PC-3 (cell line): ENCODE data around the gene C12orf75. TPM values are rescaled to one million over a fixed set of nuclear protein-coding genes. Genes with fewer than 3 reads are reported as not detected.

Experiments used
- ATAC-seq: fragments of 200-7000 bp; cut with Tn5 transposase; 2 replicates; pipeline ENCODE4 v1.9.1; 2020; ENCODE audit warnings: mild to moderate bottlenecking, moderate library complexity
- BruUV-seq: library from RNA; stranded (reverse); fragments of 400-500 nt; replicated peaks from 2 replicates; lab custom pipeline; 2021; lab: Mats Ljungman, UMichigan
- CTCF ChIA-PET: fragments of 300-600 bp; sonication (Branson Sonifier 250); formaldehyde crosslinking; loops from one replicate; lab custom pipeline; 2022; ENCODE audit warnings: antibody characterized with exemption; lab: Charles Lee
- POLR2A ChIA-PET: fragments of 300-600 bp; sonication (Branson Sonifier 250); formaldehyde crosslinking; loops from one replicate; lab custom pipeline; 2022; ENCODE audit warnings: antibody characterized with exemption; ENCODE audit not compliant: unreplicated experiment; lab: Charles Lee
- DNase-seq: peaks from one replicate; pipeline ENCODE4 v3.0.0-alpha.2; 2015
- H2AFZ ChIP-seq: fragments of 300-600 bp; sonication (generic); 2 replicates; pipeline ENCODE4 v1.6.0; 2016; ENCODE audit warnings: antibody characterized with exemption, low read length
- H3F3A ChIP-seq: fragments of 300-600 bp; sonication (generic); one replicate; pipeline ENCODE4 v1.6.0; 2017; ENCODE audit warnings: antibody characterized with exemption, low read length, control low read depth, mild to moderate bottlenecking; ENCODE audit not compliant: unreplicated experiment
- H3K27ac ChIP-seq: fragments of 300-600 bp; sonication (generic); 2 replicates; pipeline ENCODE4 v1.5.1; 2016; ENCODE audit warnings: mild to moderate bottlenecking, low read length
- H3K27me3 ChIP-seq: fragments of 300-600 bp; sonication (generic); 2 replicates; pipeline ENCODE4 v1.6.1; 2016; ENCODE audit warnings: low read length, mixed read lengths
- H3K36me3 ChIP-seq: fragments of 300-600 bp; sonication (generic); 2 replicates; pipeline ENCODE4 v1.6.1; 2016; ENCODE audit warnings: low read depth, mixed run types, low read length, mixed read lengths
- H3K4me1 ChIP-seq: fragments of 300-600 bp; sonication (generic); 2 replicates; pipeline ENCODE4 v1.5.1; 2016; ENCODE audit warnings: low read length; ENCODE audit not compliant: insufficient read depth
- H3K4me2 ChIP-seq: fragments of 300-600 bp; sonication (generic); 2 replicates; pipeline ENCODE4 v1.6.0; 2016; ENCODE audit warnings: low read length
- H3K4me3 ChIP-seq: fragments of 300-600 bp; sonication (generic); 2 replicates; pipeline ENCODE4 v1.5.1; 2016; ENCODE audit warnings: mild to moderate bottlenecking, low read length, mixed read lengths
- H3K79me2 ChIP-seq: fragments of 300-600 bp; sonication (generic); 2 replicates; pipeline ENCODE4 v1.6.1; 2017; ENCODE audit warnings: low read length, mixed read lengths
- H3K9ac ChIP-seq: fragments of 300-600 bp; sonication (generic); 2 replicates; pipeline ENCODE4 v1.6.0; 2016; ENCODE audit warnings: mild to moderate bottlenecking, low read length
- H3K9me2 ChIP-seq: fragments of 300-600 bp; sonication (generic); replicated peaks from 2 replicates; pipeline ENCODE4 v1.6.1; 2016; ENCODE audit warnings: mixed run types, low read length, mixed read lengths
- H3K9me3 ChIP-seq: fragments of 300-600 bp; sonication (generic); 2 replicates; pipeline ENCODE4 v1.6.1; 2016; ENCODE audit warnings: low read length, mixed read lengths
- H4K20me1 ChIP-seq: fragments of 300-600 bp; sonication (generic); 2 replicates; pipeline ENCODE4 v1.6.1; 2016; ENCODE audit warnings: low read length, mixed read lengths
- CTCF ChIP-seq: fragments of 300-600 bp; sonication (generic); conservative IDR thresholded peaks from 2 replicates; pipeline ENCODE4 v1.5.1; 2017; ENCODE audit warnings: antibody characterized with exemption, low read depth, mild to moderate bottlenecking, low read length
- EZH2 ChIP-seq: fragments of 300-600 bp; sonication (generic); IDR thresholded peaks from one replicate; pipeline ENCODE4 v1.6.1; 2017; ENCODE audit warnings: antibody characterized with exemption, mild to moderate bottlenecking, low read length; ENCODE audit not compliant: unreplicated experiment
- EZH2phosphoT487 ChIP-seq: fragments of 300-600 bp; sonication (generic); IDR thresholded peaks from 2 replicates; pipeline ENCODE4 v1.6.1; 2018; ENCODE audit warnings: mild to moderate bottlenecking, antibody characterized with exemption, low read length, borderline replicate concordance
- intact Hi-C: fragments of 100-400 bp; cut with micrococcal nuclease; formaldehyde crosslinking; loops from 2 replicates; pipeline ENCODE4 v1.9.0; 2023
- total RNA-seq: library from RNA; depleted of rRNA; stranded (reverse); fragments of >200 nt; gene quantifications from 2 replicates; pipeline ENCODE4 v1.2.3, GENCODE V29; 2014

C12orf75 gene
- total RNA-seq, 1 experiment from 2014 or later, result 144 TPM

GRCh38 chr12:105409279-105409678 is 78.8 kb downstream of the C12orf75 start:
- intact Hi-C loops, result loop anchor here (10.0 kb wide), 1 partner anchor 876 kb away; no protein-coding TSS in a partner anchor
- H2AFZ ChIP-seq, result no peak overlapping the region
- DNase-seq, result no peak
- no peak overlapping the region for H3K4me2 ChIP-seq
- BruUV-seq, result no TSS peak
- no peaks in the 10 kb centered on the region for H4K20me1 ChIP-seq
- no peak for ATAC-seq
- H3K27me3 ChIP-seq, result no peaks in the 10 kb centered on the region
- H3K9me3 ChIP-seq, result no peaks in the 10 kb centered on the region
- no peak overlapping the region for H3K4me3 ChIP-seq
- ChIA-PET POLR2A (no interaction called here), CTCF (no interaction called here)
- H3K9me2 ChIP-seq, result no peaks in the 10 kb centered on the region
- no peaks in the 10 kb centered on the region for H3K36me3 ChIP-seq
- TF ChIP-seq CTCF, result no peak
- H3K9ac ChIP-seq, result no peak overlapping the region
- H3K4me1 ChIP-seq, result no peaks in the 10 kb centered on the region
- no peaks in the 10 kb centered on the region for H3K79me2 ChIP-seq
- no peak overlapping the region for H3K27ac ChIP-seq
- no peaks in the 10 kb centered on the region for H3F3A ChIP-seq

DNA sequence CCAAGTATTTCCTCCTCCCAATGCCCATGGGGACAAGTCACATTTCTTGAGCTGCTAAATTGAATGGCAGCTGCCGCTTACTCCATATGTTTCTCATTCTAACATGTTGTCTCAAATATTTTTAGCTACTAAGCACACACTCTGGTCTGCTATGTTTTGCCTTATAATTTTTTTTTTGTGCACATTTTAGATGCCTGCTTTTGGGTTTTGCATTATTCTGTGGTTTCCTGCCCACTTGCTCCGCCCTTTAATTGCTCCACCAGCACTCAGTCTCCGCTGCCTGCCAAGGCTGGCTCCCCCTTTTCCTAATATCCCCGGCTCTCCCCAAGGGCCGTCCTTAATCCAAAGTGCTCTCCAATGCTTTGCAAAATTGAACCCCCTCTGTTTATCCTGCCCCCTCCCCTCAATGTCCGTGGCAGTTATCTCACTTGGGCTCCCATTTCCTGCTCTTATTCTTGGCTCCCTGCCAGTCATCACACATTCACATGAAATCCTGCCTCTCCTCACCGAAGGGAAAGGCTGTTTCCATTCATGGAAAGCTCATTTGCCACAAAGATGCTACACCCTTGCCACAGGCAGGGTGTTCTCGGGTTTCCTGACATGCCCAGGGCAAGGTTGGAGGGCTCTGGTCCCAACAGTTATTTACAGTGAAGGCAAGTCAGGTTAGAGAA is 79.4 kb downstream of the C12orf75 start:
- H3K9ac ChIP-seq, result no peak overlapping the region
- no peaks in the 10 kb centered on the region for H3F3A ChIP-seq
- no peak overlapping the region for H3K27ac ChIP-seq
- no peak overlapping the region for H3K4me3 ChIP-seq
- no peak overlapping the region for H2AFZ ChIP-seq
- BruUV-seq, result no TSS peak
- ChIA-PET CTCF (no interaction called here), POLR2A (no interaction called here)
- no peaks in the 10 kb centered on the region for H3K36me3 ChIP-seq
- no peaks in the 10 kb centered on the region for H4K20me1 ChIP-seq
- no peaks in the 10 kb centered on the region for H3K27me3 ChIP-seq
- DNase-seq (no peak), ATAC-seq (no peak)
- TF ChIP-seq EZH2phosphoT487 (no peak), EZH2 (no peak), CTCF (no peak)
- intact Hi-C loops, result loop anchor here (10.0 kb wide), 1 partner anchor 875 kb away; no protein-coding TSS in a partner anchor
- H3K4me1 ChIP-seq, result no peaks in the 10 kb centered on the region
- no peaks in the 10 kb centered on the region for H3K9me3 ChIP-seq
- no peak overlapping the region for H3K4me2 ChIP-seq
- no peaks in the 10 kb centered on the region for H3K9me2 ChIP-seq
- no peaks in the 10 kb centered on the region for H3K79me2 ChIP-seq

DNA sequence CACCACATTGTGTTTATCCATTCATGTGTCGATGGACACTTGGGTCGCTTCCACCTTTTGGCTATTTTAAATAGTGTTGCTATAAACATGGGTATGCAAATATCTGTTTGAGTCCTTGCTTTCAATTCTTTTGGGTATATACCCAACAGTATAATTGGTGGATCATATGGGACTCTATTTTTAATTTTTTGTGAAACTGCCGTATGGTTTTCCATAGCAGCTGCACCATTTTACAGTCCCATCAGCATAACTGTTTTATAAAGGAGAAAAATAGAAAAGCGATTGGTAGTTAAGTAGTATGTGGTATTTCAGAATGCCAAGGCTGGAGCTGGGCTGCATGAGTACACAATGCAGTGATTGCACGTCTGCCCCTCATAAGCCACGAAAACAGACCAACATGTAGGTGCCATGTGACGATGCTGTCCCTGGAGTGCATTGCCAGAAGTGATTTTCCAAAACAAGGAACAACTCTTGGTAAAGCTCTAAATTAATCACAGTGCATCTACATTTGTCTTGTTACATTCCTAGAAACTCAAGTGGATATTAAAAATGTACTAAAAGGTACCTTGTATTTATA is 83.5 kb downstream of the C12orf75 start:
- Histone ChIP-seq H3K27ac (no peak overlapping the region), H3K4me2 (no peak overlapping the region), H4K20me1 (no peaks in the 10 kb centered on the region), H3F3A (no peaks in the 10 kb centered on the region), H3K9me3 (no peaks in the 10 kb centered on the region), H3K27me3 (no peaks in the 10 kb centered on the region), H2AFZ (no peak overlapping the region), H3K36me3 (no peaks in the 10 kb centered on the region), H3K9ac (no peak overlapping the region), H3K4me3 (no peak overlapping the region), H3K4me1 (peaks cover 9% of the 10 kb centered on the region), H3K9me2 (no peaks in the 10 kb centered on the region), H3K79me2 (no peaks in the 10 kb centered on the region)
- intact Hi-C loops, result no loop called here
- BruUV-seq, result no TSS peak
- no peak for ATAC-seq
- no peak for DNase-seq
- ChIA-PET POLR2A (no interaction called here), CTCF (interaction anchor here (0.6 kb wide), 1 partner anchor 16 kb away, joined by 3 read pairs; no protein-coding TSS in a partner anchor)
- TF ChIP-seq EZH2phosphoT487, result no peak
- no peak for TF ChIP-seq CTCF
- TF ChIP-seq EZH2, result no peak
